Mucosa of rectum (tissue), 2 donors: ENCODE measurements around the gene FOXL3.
A peak's percentile ranks its signal among the peaks of the same experiment; 100 is the strongest.

Experiments used
- H3K27ac ChIP-seq, 2 donors: one replicate each; pipeline ENCODE4 v1.7.0; 2013; ENCODE audit warnings: inconsistent platforms in 2 of 2, low read depth in 2 of 2, low read length in 2 of 2
- H3K27me3 ChIP-seq, 2 donors: one replicate each; pipeline ENCODE4 v1.7.0; 2013; ENCODE audit warnings: low read length in 2 of 2; ENCODE audit not compliant: control insufficient read depth in 2 of 2, insufficient read depth in 2 of 2
- H3K36me3 ChIP-seq, 2 donors: one replicate each; pipeline ENCODE4 v1.7.0; 2013; ENCODE audit warnings: low read length in 2 of 2; ENCODE audit not compliant: control insufficient read depth in 2 of 2, insufficient read depth in 2 of 2
- H3K4me1 ChIP-seq, 2 donors: one replicate each; pipeline ENCODE4 v1.7.0; 2013; ENCODE audit warnings: low read length in 2 of 2, mild to moderate bottlenecking in 1 of 2; ENCODE audit not compliant: control insufficient read depth in 2 of 2, insufficient read depth in 2 of 2
- H3K4me3 ChIP-seq, 2 donors: one replicate each; pipeline ENCODE4 v1.7.0; 2013; ENCODE audit warnings: low read length in 2 of 2
- H3K9ac ChIP-seq, 2 donors: one replicate each; pipeline ENCODE4 v1.7.0; 2013; ENCODE audit warnings: low read length in 2 of 2, low read depth in 1 of 2, mild to moderate bottlenecking in 1 of 2
- H3K9me3 ChIP-seq, 2 donors: one replicate each; pipeline ENCODE4 v1.7.0; 2013; ENCODE audit warnings: low read length in 2 of 2; ENCODE audit not compliant: control insufficient read depth in 2 of 2
- donor health status: healthy.
- donor health status: Normal muscosa, but diverticular disease.

Gene FOXL3

GRCh38 chr7:255038-255435, 34.9 kb upstream of the FOXL3 start:
- Histone ChIP-seq H3K36me3 (peaks cover 0 to 18% of the 10 kb centered on the region in 2 donors), H3K4me1 (peaks cover under 1 to 2% of the 10 kb centered on the region in 2 donors), H3K4me3 (no peak overlapping the region), H3K27ac (no peak overlapping the region), H3K9ac (no peak overlapping the region), H3K27me3 (no peaks in the 10 kb centered on the region), H3K9me3 (no peaks in the 10 kb centered on the region)

- Histone ChIP-seq H3K4me1 (peaks cover 8 to 9% of the 10 kb centered on the region in 2 donors), H3K27ac (no peak overlapping the region), H3K36me3 (peaks cover 0 to 15% of the 10 kb centered on the region in 2 donors), H3K9me3 (no peaks in the 10 kb centered on the region), H3K4me3 (no peak overlapping the region), H3K27me3 (no peaks in the 10 kb centered on the region), H3K9ac (no peak overlapping the region)
These were observed 34.1 kb upstream of the FOXL3 start for GRCh38 chr7:255721-256361.

GRCh38 chr7:256461-256940, 33.5 kb upstream of the FOXL3 start:
- H3K27me3 ChIP-seq: no peaks in the 10 kb centered on the region
- no peak overlapping the region for H3K4me3 ChIP-seq
- no peaks in the 10 kb centered on the region for H3K9me3 ChIP-seq
- no peak overlapping the region for H3K9ac ChIP-seq
- peaks cover 11 to 13% of the 10 kb centered on the region in 2 donors for H3K4me1 ChIP-seq
- H3K27ac ChIP-seq: no peak overlapping the region
- H3K36me3 ChIP-seq: peaks cover 0 to 15% of the 10 kb centered on the region in 2 donors

- Histone ChIP-seq H3K27me3 (no peaks in the 10 kb centered on the region), H3K36me3 (peaks cover 0 to 15% of the 10 kb centered on the region in 2 donors), H3K4me3 (no peak overlapping the region), H3K9ac (no peak overlapping the region), H3K27ac (no peak overlapping the region), H3K9me3 (no peaks in the 10 kb centered on the region), H3K4me1 (peaks cover 13 to 14% of the 10 kb centered on the region in 2 donors)
These were observed 32.9 kb upstream of the FOXL3 start for GRCh38 chr7:256981-257646.

- H3K9me3 ChIP-seq: no peaks in the 10 kb centered on the region
- no peak overlapping the region for H3K9ac ChIP-seq
- peaks cover 0 to 15% of the 10 kb centered on the region in 2 donors for H3K36me3 ChIP-seq
- no peaks in the 10 kb centered on the region for H3K27me3 ChIP-seq
- no peak overlapping the region for H3K4me3 ChIP-seq
- peaks cover 13 to 14% of the 10 kb centered on the region in 2 donors for H3K4me1 ChIP-seq
- no peak overlapping the region for H3K27ac ChIP-seq
These were observed 32.4 kb upstream of the FOXL3 start for GRCh38 chr7:257647-257992.

- Histone ChIP-seq H3K36me3 (peaks cover 0 to 11% of the 10 kb centered on the region in 2 donors), H3K27me3 (no peaks in the 10 kb centered on the region), H3K4me1 (peaks cover 13 to 14% of the 10 kb centered on the region in 2 donors), H3K27ac (no peak overlapping the region), H3K4me3 (no peak overlapping the region), H3K9ac (no peak overlapping the region), H3K9me3 (no peaks in the 10 kb centered on the region)
These were observed 31.3 kb upstream of the FOXL3 start for GRCh38 chr7:258476-259190.

GRCh38 chr7:259191-259505, 30.8 kb upstream of the FOXL3 start:
- H3K9me3 ChIP-seq: no peaks in the 10 kb centered on the region
- H3K4me1 ChIP-seq: peaks cover 14 to 15% of the 10 kb centered on the region in 2 donors
- H3K9ac ChIP-seq: no peak overlapping the region
- H3K27me3 ChIP-seq: no peaks in the 10 kb centered on the region
- no peak overlapping the region for H3K4me3 ChIP-seq
- no peak overlapping the region for H3K27ac ChIP-seq
- H3K36me3 ChIP-seq: peaks cover 0 to 11% of the 10 kb centered on the region in 2 donors

- H3K9ac ChIP-seq: peak overlapping the region; percentile 7 to 32
- H3K36me3 ChIP-seq: peaks cover 0 to 11% of the 10 kb centered on the region in 2 donors
- peak overlapping the region in 1 of 2 donors; percentile 44 for H3K4me3 ChIP-seq
- H3K27ac ChIP-seq: peak overlapping the region in 1 of 2 donors; percentile 55
- no peaks in the 10 kb centered on the region for H3K27me3 ChIP-seq
- no peaks in the 10 kb centered on the region for H3K9me3 ChIP-seq
- peaks cover 19 to 22% of the 10 kb centered on the region in 2 donors for H3K4me1 ChIP-seq
These were observed 30.1 kb upstream of the FOXL3 start for GRCh38 chr7:259751-260405.

- Histone ChIP-seq H3K27ac (peak overlapping the region; percentile 48 to 55), H3K4me1 (peaks cover 19 to 28% of the 10 kb centered on the region in 2 donors), H3K36me3 (peaks cover 0 to 11% of the 10 kb centered on the region in 2 donors), H3K9ac (peak overlapping the region; percentile 32 to 54), H3K4me3 (peak overlapping the region in 1 of 2 donors; percentile 44), H3K9me3 (no peaks in the 10 kb centered on the region), H3K27me3 (no peaks in the 10 kb centered on the region)
These were observed 29.3 kb upstream of the FOXL3 start for GRCh38 chr7:260441-261281.
